HG03354 (cell line): ENCODE results near the gene EPHX1.
A peak's percentile ranks its signal among the peaks of the same experiment; 100 is the strongest.
"Not testable (repeated sequence)": the region's sequence is repeated elsewhere in the genome, so short reads cannot be mapped to it uniquely, and the experiment has no call there.

Source experiments
- ATAC-seq: cut with Tn5 transposase; IDR thresholded peaks from one replicate; pipeline ENCODE4 v1.9.1; 2021; ENCODE audit warnings: mild to moderate bottlenecking; ENCODE audit not compliant: unreplicated experiment, poor library complexity, severe bottlenecking

The EPHX1 gene

GRCh38 chr1:225876900-225877510 lies 67.1 kb downstream of the EPHX1 start:
- no peak for ATAC-seq

- ATAC-seq = no peak
These were observed 67.7 kb downstream of the EPHX1 start for GRCh38 chr1:225877580-225877979.

- no peak for ATAC-seq
These were observed 68.4 kb downstream of the EPHX1 start for GRCh38 chr1:225878282-225878681.

GRCh38 chr1:225879521-225880221 lies 69.7 kb downstream of the EPHX1 start:
- ATAC-seq = peak; percentile 24

- no peak for ATAC-seq
These were observed 70.3 kb downstream of the EPHX1 start for GRCh38 chr1:225880222-225880588.

GRCh38 chr1:225880636-225881035 lies 70.7 kb downstream of the EPHX1 start:
- ATAC-seq = no peak

GRCh38 chr1:225881081-225881958 lies 71.4 kb downstream of the EPHX1 start:
- ATAC-seq = no peak

- ATAC-seq = peak; percentile 71
These were observed 72.2 kb downstream of the EPHX1 start, which contains the start of gene TMEM63A for GRCh38 chr1:225881959-225882693. TSS of gene TMEM63A (minus strand) at chr1:225882380. CDS start at chr1:225877580, 4,800 bp downstream.

- peak; percentile 31 for ATAC-seq
These were observed 73.0 kb downstream of the EPHX1 start for GRCh38 chr1:225882694-225883615.

GRCh38 chr1:225883616-225884265 lies 73.8 kb downstream of the EPHX1 start:
- ATAC-seq = no peak

- no peak for ATAC-seq
These were observed 75.4 kb downstream of the EPHX1 start for GRCh38 chr1:225885336-225885735.

- ATAC-seq = no peak
These were observed 76.5 kb downstream of the EPHX1 start for GRCh38 chr1:225886159-225887029.

- no peak for ATAC-seq
These were observed 77.0 kb downstream of the EPHX1 start for GRCh38 chr1:225887030-225887314.

GRCh38 chr1:225887554-225888288 lies 77.8 kb downstream of the EPHX1 start:
- ATAC-seq = not testable (repeated sequence)

- ATAC-seq = no peak
These were observed 78.5 kb downstream of the EPHX1 start for GRCh38 chr1:225888289-225888897.

GRCh38 chr1:225888898-225889601 lies 79.1 kb downstream of the EPHX1 start, which contains the start of gene LEFTY1:
TSS of gene LEFTY1 (minus strand) at chr1:225889146. CDS start at chr1:225889066, 80 bp downstream.
- ATAC-seq = no peak
